BE2C (cell line): Measurements from ENCODE around the gene PPP2R2B.
"Not testable (repeated sequence)": the region's sequence is repeated elsewhere in the genome, so short reads cannot be mapped to it uniquely, and the experiment has no call there.

Source experiments
- DNase-seq: peaks from one replicate; pipeline ENCODE4 v3.0.0-alpha.2; 2020
- H3K27me3 ChIP-seq: fragments of 250-450 bp; sonication (Bioruptor Pico); 2 replicates; pipeline ENCODE4 v1.5.1; 2020; ENCODE audit warnings: mild to moderate bottlenecking
- H3K36me3 ChIP-seq: fragments of 250-450 bp; sonication (Bioruptor Pico); 2 replicates; pipeline ENCODE4 v1.5.1; 2020; ENCODE audit warnings: mild to moderate bottlenecking
- H3K4me1 ChIP-seq: fragments of 250-450 bp; sonication (Bioruptor Pico); 2 replicates; pipeline ENCODE4 v1.5.1; 2020
- H3K4me3 ChIP-seq: 2 replicates; pipeline ENCODE4 v1.5.1; 2011; ENCODE audit warnings: low read depth, low read length
- H3K9me3 ChIP-seq: fragments of 250-450 bp; sonication (Bioruptor Pico); 2 replicates; pipeline ENCODE4 v1.5.1; 2020
- TF ChIP-seq, protein P1 (sequence below): IDR thresholded peaks from 2 replicates; pipeline ENCODE4 v1.5.1; 2012; ENCODE audit warnings: mild to moderate bottlenecking, low read depth, low read length

The PPP2R2B gene

DNA sequence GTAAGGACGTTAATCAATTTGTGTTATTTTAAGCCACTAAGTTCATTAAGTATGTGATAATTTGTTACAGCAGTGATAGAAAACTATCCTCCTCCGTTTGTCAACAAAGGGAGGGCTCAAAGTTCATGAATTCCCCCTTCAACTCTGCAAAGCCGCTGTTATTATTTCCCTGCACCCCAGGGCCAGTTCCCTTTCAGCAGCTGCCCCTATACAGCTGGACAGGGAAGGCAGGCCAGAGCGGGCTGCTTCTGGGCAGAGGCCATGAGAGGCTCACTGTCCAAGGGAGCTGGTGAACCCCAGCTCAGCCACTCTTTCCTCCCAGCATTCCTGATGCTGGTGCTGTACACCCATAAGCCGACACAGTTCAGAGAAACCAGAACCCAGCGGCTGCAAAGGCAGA is 260.1 kb downstream of the PPP2R2B start:
- Histone ChIP-seq H3K4me1 (no peaks in the 10 kb centered on the region), H3K36me3 (no peaks in the 10 kb centered on the region), H3K4me3 (no peak overlapping the region), H3K9me3 (no peaks in the 10 kb centered on the region), H3K27me3 (no peaks in the 10 kb centered on the region)
- TF ChIP-seq, protein P1, sequence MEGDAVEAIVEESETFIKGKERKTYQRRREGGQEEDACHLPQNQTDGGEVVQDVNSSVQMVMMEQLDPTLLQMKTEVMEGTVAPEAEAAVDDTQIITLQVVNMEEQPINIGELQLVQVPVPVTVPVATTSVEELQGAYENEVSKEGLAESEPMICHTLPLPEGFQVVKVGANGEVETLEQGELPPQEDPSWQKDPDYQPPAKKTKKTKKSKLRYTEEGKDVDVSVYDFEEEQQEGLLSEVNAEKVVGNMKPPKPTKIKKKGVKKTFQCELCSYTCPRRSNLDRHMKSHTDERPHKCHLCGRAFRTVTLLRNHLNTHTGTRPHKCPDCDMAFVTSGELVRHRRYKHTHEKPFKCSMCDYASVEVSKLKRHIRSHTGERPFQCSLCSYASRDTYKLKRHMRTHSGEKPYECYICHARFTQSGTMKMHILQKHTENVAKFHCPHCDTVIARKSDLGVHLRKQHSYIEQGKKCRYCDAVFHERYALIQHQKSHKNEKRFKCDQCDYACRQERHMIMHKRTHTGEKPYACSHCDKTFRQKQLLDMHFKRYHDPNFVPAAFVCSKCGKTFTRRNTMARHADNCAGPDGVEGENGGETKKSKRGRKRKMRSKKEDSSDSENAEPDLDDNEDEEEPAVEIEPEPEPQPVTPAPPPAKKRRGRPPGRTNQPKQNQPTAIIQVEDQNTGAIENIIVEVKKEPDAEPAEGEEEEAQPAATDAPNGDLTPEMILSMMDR: no peak
- no peak for DNase-seq

- not testable (repeated sequence) for H3K4me3 ChIP-seq, H3K27me3 ChIP-seq, DNase-seq, H3K9me3 ChIP-seq, H3K36me3 ChIP-seq
- H3K4me1 ChIP-seq: peaks cover 17% of the 10 kb centered on the region
Observed at GRCh38 chr5:146609731-146610130, 268.8 kb downstream of the PPP2R2B start.

GRCh38 chr5:146607659-146608332 is 270.8 kb downstream of the PPP2R2B start:
- DNase-seq: no peak
- H3K9me3 ChIP-seq: no peaks in the 10 kb centered on the region
- H3K36me3 ChIP-seq: no peaks in the 10 kb centered on the region
- H3K4me1 ChIP-seq: peaks cover 17% of the 10 kb centered on the region
- H3K4me3 ChIP-seq: no peak overlapping the region
- no peaks in the 10 kb centered on the region for H3K27me3 ChIP-seq
- TF ChIP-seq, protein P1: no peak

DNA sequence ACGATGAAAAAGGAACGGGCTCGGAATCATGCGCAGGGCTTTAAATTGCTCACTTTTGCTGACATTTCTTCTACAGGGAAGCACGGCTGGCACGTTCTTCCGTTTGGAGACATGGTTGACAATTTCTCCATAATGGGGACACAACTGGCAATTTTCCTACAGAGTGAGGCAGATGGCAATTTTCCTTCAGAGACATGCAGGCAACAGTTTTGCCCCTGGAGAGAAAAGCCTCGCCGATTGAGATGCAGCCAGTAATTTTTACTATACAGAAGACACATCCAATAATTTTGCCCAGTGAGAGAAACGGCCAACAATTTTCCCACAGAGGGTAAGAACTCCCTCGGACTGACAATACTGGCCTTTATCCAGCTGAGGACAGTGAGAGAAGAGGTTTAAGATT is 271.7 kb downstream of the PPP2R2B start:
- H3K9me3 ChIP-seq: no peaks in the 10 kb centered on the region
- no peaks in the 10 kb centered on the region for H3K27me3 ChIP-seq
- H3K36me3 ChIP-seq: no peaks in the 10 kb centered on the region
- no peak for DNase-seq
- peaks cover 17% of the 10 kb centered on the region for H3K4me1 ChIP-seq
- TF ChIP-seq, protein P1: no peak
- H3K4me3 ChIP-seq: no peak overlapping the region

DNA sequence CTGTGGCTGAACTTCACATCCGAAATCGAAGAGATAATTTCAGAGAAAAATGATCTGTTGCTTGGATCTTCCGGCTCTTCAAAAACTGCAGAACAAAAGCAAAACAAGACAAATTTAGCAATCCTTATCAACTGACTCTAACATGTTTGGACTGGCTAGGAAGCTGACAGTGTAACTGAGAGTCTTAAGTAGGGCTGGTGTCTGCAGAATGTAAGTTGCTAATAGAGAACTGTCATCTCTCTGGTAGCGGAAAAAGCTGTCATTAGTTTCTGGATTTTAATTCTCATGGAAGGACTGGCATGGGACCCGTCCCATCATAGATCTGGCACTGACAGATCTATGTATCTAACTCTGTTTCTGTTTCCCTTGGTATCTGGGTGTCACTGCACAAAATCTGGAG is 278.2 kb downstream of the PPP2R2B start:
- TF ChIP-seq, protein P1: no peak
- peaks cover 4% of the 10 kb centered on the region for H3K36me3 ChIP-seq
- H3K4me1 ChIP-seq: no peaks in the 10 kb centered on the region
- no peaks in the 10 kb centered on the region for H3K27me3 ChIP-seq
- DNase-seq: no peak
- no peak overlapping the region for H3K4me3 ChIP-seq
- no peaks in the 10 kb centered on the region for H3K9me3 ChIP-seq

GRCh38 chr5:146599261-146599660 is 279.3 kb downstream of the PPP2R2B start:
- Histone ChIP-seq H3K4me3 (no peak overlapping the region), H3K36me3 (peaks cover 4% of the 10 kb centered on the region), H3K27me3 (no peaks in the 10 kb centered on the region), H3K9me3 (no peaks in the 10 kb centered on the region), H3K4me1 (no peaks in the 10 kb centered on the region)
- no peak for DNase-seq
- TF ChIP-seq, protein P1: no peak
